ENCODE measurements around the gene MAEL. TPM values are rescaled to one million over a fixed set of nuclear protein-coding genes. Genes with fewer than 3 reads are reported as not detected.

Gene MAEL
- not detected in 2 replicates for total RNA-seq

GRCh38 chr1:166988974-166989515 lies at the start of gene MAEL:
Gene MAEL, plus strand, starts transcription at chr1:166989280. Its CDS starts 73 bp downstream, at chr1:166989353.

GRCh38 chr1:166975361-166976129 lies 13.5 kb upstream of the MAEL start, which contains the start of gene ILDR2:
Gene ILDR2, minus strand, starts transcription at chr1:166975540. Its CDS starts 272 bp downstream, at chr1:166975268.

Other genes with a start within 250 kb of the MAEL start
- 22.0 and 23.9 TPM in 2 replicates for gene POGK, start 149.8 kb upstream of the MAEL start, total RNA-seq
- 10.5 and 11.3 TPM in 2 replicates for gene TADA1, start 113.0 kb upstream of the MAEL start, total RNA-seq
- under 0.01 TPM in 1 of 2 replicates, not detected in the other for gene ILDR2, start 13.7 kb upstream of the MAEL start, total RNA-seq
- not detected in 2 replicates for gene GPA33, start 101.1 kb downstream of the MAEL start, total RNA-seq
- gene STYXL2, start 104.8 kb downstream of the MAEL start, total RNA-seq: 0.72 TPM in 1 of 2 replicates, not detected in the other
- gene POU2F1, start 231.6 kb downstream of the MAEL start, total RNA-seq: 2.2 and 19.0 TPM in 2 replicates